Measurements from ENCODE around the gene IKBKG.
A peak's percentile ranks its signal among the peaks of the same experiment; 100 is the strongest.
"Not testable (repeated sequence)": the region's sequence is repeated elsewhere in the genome, so short reads cannot be mapped to it uniquely, and the experiment has no call there.

IKBKG gene

GRCh38 chrX:154547245-154548027 is at the start of gene IKBKG:
Gene IKBKG, plus strand, starts transcription at chrX:154547620. Its CDS starts 4,383 bp downstream, at chrX:154552003.
- peaks cover 21% of the 10 kb centered on the region for H3K36me3 ChIP-seq (ENCODE audit: low read depth)
- H3K4me3 ChIP-seq (ENCODE audit: severe bottlenecking) = peak within 1 kb of the TSS; percentile 87
- H3K27me3 ChIP-seq (ENCODE audit: insufficient read depth, poor library complexity, severe bottlenecking) = no peaks in the 10 kb centered on the region
- TF ChIP-seq CTCF (IDR thresholded peaks at IDR 0.05; ENCODE audit: poor library complexity, severe bottlenecking) = no peak
- H3K27ac ChIP-seq (ENCODE audit: poor library complexity, severe bottlenecking) = peak within 1 kb of the TSS; percentile 88
- no peaks in the 10 kb centered on the region for H3K9me3 ChIP-seq (ENCODE audit: severe bottlenecking)
- ATAC-seq (ENCODE audit: low read depth) = peak; percentile 79
- peak; percentile 85 for DNase-seq (ENCODE audit: low spot score)
- H3K4me1 ChIP-seq (ENCODE audit: insufficient read depth, poor library complexity, severe bottlenecking) = peaks cover 9% of the 10 kb centered on the region

- not testable (repeated sequence) for DNase-seq (ENCODE audit: low spot score); H3K36me3 ChIP-seq (ENCODE audit: low read depth); H3K4me3 ChIP-seq (ENCODE audit: severe bottlenecking); ATAC-seq (ENCODE audit: low read depth); H3K4me1 ChIP-seq (ENCODE audit: insufficient read depth, poor library complexity, severe bottlenecking); H3K9me3 ChIP-seq (ENCODE audit: severe bottlenecking); H3K27me3 ChIP-seq (ENCODE audit: insufficient read depth, poor library complexity, severe bottlenecking); H3K27ac ChIP-seq (ENCODE audit: poor library complexity, severe bottlenecking)
These were observed 46.0 kb upstream of the IKBKG start for GRCh38 chrX:154501423-154501822.

GRCh38 chrX:154502098-154502497 is 45.3 kb upstream of the IKBKG start:
- no peak for TF ChIP-seq CTCF (IDR thresholded peaks at IDR 0.05; ENCODE audit: poor library complexity, severe bottlenecking)
- Histone ChIP-seq H3K27me3 (ENCODE audit: insufficient read depth, poor library complexity, severe bottlenecking) (no peaks in the 10 kb centered on the region), H3K4me1 (ENCODE audit: insufficient read depth, poor library complexity, severe bottlenecking) (peaks cover 2% of the 10 kb centered on the region), H3K9me3 (ENCODE audit: severe bottlenecking) (no peaks in the 10 kb centered on the region), H3K27ac (ENCODE audit: poor library complexity, severe bottlenecking) (no peak overlapping the region), H3K4me3 (ENCODE audit: severe bottlenecking) (no peak overlapping the region), H3K36me3 (ENCODE audit: low read depth) (no peaks in the 10 kb centered on the region)
- no peak for ATAC-seq (ENCODE audit: low read depth)
- DNase-seq (ENCODE audit: low spot score) = no peak

GRCh38 chrX:154502989-154503388 is 44.4 kb upstream of the IKBKG start:
- Histone ChIP-seq H3K9me3 (ENCODE audit: severe bottlenecking) (no peaks in the 10 kb centered on the region), H3K4me1 (ENCODE audit: insufficient read depth, poor library complexity, severe bottlenecking) (peaks cover 2% of the 10 kb centered on the region), H3K27ac (ENCODE audit: poor library complexity, severe bottlenecking) (no peak overlapping the region), H3K27me3 (ENCODE audit: insufficient read depth, poor library complexity, severe bottlenecking) (no peaks in the 10 kb centered on the region), H3K36me3 (ENCODE audit: low read depth) (no peaks in the 10 kb centered on the region), H3K4me3 (ENCODE audit: severe bottlenecking) (no peak overlapping the region)
- ATAC-seq (ENCODE audit: low read depth) (no peak), DNase-seq (ENCODE audit: low spot score) (no peak)
- no peak for TF ChIP-seq CTCF (IDR thresholded peaks at IDR 0.05; ENCODE audit: poor library complexity, severe bottlenecking)

GRCh38 chrX:154505734-154506133 is 41.7 kb upstream of the IKBKG start:
- no peak for TF ChIP-seq CTCF (IDR thresholded peaks at IDR 0.05; ENCODE audit: poor library complexity, severe bottlenecking)
- peak; percentile 73 for ATAC-seq (ENCODE audit: low read depth)
- H3K4me3 ChIP-seq (ENCODE audit: severe bottlenecking) = no peak overlapping the region
- peak overlapping the region; percentile 40 for H3K27ac ChIP-seq (ENCODE audit: poor library complexity, severe bottlenecking)
- DNase-seq (ENCODE audit: low spot score) = no peak
- peaks cover 2% of the 10 kb centered on the region for H3K4me1 ChIP-seq (ENCODE audit: insufficient read depth, poor library complexity, severe bottlenecking)
- H3K36me3 ChIP-seq (ENCODE audit: low read depth) = no peaks in the 10 kb centered on the region
- no peaks in the 10 kb centered on the region for H3K9me3 ChIP-seq (ENCODE audit: severe bottlenecking)
- no peaks in the 10 kb centered on the region for H3K27me3 ChIP-seq (ENCODE audit: insufficient read depth, poor library complexity, severe bottlenecking)
